Activated CD4-positive, alpha-beta memory T cell treated with anti-CD3 and anti-CD28 coated beads for 36 hours (primary cell): ENCODE measurements around the gene TCERG1L. TPM values are rescaled to one million over a fixed set of nuclear protein-coding genes. Genes with fewer than 3 reads are reported as not detected.

Experiments
- CTCF ChIA-PET: fragments of 350-600 bp; sonication (Branson Sonifier 250); formaldehyde crosslinking; loops from one replicate; lab custom pipeline; 2021; ENCODE audit warnings: antibody characterized with exemption, inconsistent platforms; lab: Charles Lee
- POLR2A ChIA-PET: fragments of 350-600 bp; sonication (Branson Sonifier 250); formaldehyde crosslinking; loops from one replicate; lab custom pipeline; 2021; ENCODE audit warnings: antibody characterized with exemption; lab: Charles Lee
- DNase-seq: peaks from one replicate; pipeline ENCODE4 v3.0.0-alpha.2; 2020
- H3K27ac Mint-ChIP-seq: one replicate; pipeline ENCODE4 v1.8.0; 2021; ENCODE audit warnings: mixed read lengths
- H3K27me3 Mint-ChIP-seq: one replicate; pipeline ENCODE4 v1.8.0; 2021; ENCODE audit warnings: mixed read lengths
- H3K36me3 Mint-ChIP-seq: one replicate; pipeline ENCODE4 v1.8.0; 2021; ENCODE audit warnings: mixed read lengths
- H3K4me1 Mint-ChIP-seq: one replicate; pipeline ENCODE4 v1.8.0; 2021; ENCODE audit warnings: low read depth, mixed read lengths
- H3K4me3 Mint-ChIP-seq: one replicate; pipeline ENCODE4 v1.8.0; 2021; ENCODE audit warnings: mild to moderate bottlenecking, mixed read lengths
- H3K9me3 Mint-ChIP-seq: one replicate; pipeline ENCODE4 v1.8.0; 2021; ENCODE audit warnings: mixed read lengths
- intact Hi-C: fragments of 100-400 bp; cut with micrococcal nuclease; formaldehyde crosslinking; loops from one replicate; pipeline ENCODE4 v1.15.1; 2023
- total RNA-seq, 2 experiments: library from RNA; stranded (reverse); gene quantifications; one replicate each; pipeline ENCODE4 v1.2.3, GENCODE V29; 2021

TCERG1L gene
- total RNA-seq, 2 experiments from 2014 or later, result not detected

DNA sequence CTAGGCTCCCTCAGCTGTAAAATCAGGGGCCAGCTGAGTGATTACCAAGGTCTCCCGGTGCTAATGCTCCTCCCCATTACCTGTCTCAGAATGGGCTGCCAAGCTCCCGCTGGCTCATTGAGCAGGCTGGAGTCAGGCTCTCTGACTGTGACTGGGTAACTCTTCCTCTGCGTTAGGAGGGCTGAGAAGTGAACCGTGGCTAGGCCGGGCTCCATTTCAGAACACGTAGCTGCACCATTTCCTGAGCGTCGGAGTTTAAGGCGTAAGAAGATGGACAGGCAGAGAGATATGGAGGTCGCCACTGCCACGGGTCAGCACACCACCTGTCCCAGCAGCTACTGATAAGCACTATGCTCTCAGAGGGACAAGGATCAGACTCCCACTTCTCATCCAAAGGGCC lies 250.3 kb downstream of the TCERG1L start:
- POLR2A ChIA-PET, result no interaction called here
- H3K27me3 Mint-ChIP-seq, result no peaks in the 10 kb centered on the region
- CTCF ChIA-PET, result no interaction called here
- no peak for DNase-seq
- peaks cover 13% of the 10 kb centered on the region for H3K9me3 Mint-ChIP-seq
- H3K27ac Mint-ChIP-seq, result no peak overlapping the region
- no peak overlapping the region for H3K4me3 Mint-ChIP-seq
- no peaks in the 10 kb centered on the region for H3K4me1 Mint-ChIP-seq
- H3K36me3 Mint-ChIP-seq, result no peaks in the 10 kb centered on the region
- intact Hi-C loops, result no loop called here

DNA sequence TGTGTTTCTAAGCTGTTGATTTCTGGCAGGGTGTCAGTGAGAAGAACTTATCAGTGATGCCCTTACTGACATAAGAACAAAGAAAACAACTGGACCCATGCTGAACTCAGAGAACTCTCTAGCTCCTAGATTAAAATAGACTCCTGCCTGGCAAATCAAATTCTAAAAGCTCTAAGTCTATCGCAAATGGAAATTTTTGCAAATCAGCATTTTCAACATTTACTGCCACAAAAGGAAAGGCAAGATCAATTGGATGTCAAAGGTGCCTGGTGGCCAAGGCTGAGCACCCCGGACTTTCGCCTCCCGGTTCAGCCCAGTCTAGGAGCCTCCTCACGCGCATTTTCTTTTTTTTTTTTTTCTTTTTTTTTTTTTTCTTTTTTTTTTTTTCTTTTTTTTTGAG lies 251.6 kb downstream of the TCERG1L start:
- CTCF ChIA-PET, result no interaction called here
- Mint-ChIP-seq H3K27ac (no peak overlapping the region), H3K27me3 (no peaks in the 10 kb centered on the region), H3K4me3 (no peak overlapping the region), H3K4me1 (no peaks in the 10 kb centered on the region), H3K36me3 (no peaks in the 10 kb centered on the region), H3K9me3 (peaks cover 13% of the 10 kb centered on the region)
- POLR2A ChIA-PET, result no interaction called here
- intact Hi-C loops, result no loop called here
- no peak for DNase-seq

DNA sequence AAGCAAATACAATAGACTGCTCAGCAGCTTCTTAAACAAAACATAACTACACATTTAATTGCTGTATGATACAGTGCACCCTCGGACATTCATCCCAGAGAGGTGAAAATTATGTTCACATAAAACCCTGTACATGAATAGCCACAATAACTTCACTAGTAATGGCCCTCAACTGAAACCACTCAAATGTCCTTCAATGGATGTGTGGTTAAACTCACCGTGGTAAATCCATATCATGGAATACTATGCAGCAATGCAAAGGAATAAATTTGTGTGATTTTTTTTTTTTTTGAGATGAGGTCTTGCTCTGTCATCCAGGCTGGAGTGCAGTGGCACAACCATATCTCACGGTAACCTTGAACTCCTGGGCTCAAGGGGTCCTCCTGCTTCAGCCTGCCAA lies 252.7 kb downstream of the TCERG1L start:
- intact Hi-C loops, result no loop called here
- no peaks in the 10 kb centered on the region for H3K36me3 Mint-ChIP-seq
- ChIA-PET POLR2A (no interaction called here), CTCF (no interaction called here)
- H3K4me1 Mint-ChIP-seq, result no peaks in the 10 kb centered on the region
- no peaks in the 10 kb centered on the region for H3K27me3 Mint-ChIP-seq
- peaks cover 13% of the 10 kb centered on the region for H3K9me3 Mint-ChIP-seq
- H3K4me3 Mint-ChIP-seq, result no peak overlapping the region
- DNase-seq, result no peak
- H3K27ac Mint-ChIP-seq, result no peak overlapping the region

DNA sequence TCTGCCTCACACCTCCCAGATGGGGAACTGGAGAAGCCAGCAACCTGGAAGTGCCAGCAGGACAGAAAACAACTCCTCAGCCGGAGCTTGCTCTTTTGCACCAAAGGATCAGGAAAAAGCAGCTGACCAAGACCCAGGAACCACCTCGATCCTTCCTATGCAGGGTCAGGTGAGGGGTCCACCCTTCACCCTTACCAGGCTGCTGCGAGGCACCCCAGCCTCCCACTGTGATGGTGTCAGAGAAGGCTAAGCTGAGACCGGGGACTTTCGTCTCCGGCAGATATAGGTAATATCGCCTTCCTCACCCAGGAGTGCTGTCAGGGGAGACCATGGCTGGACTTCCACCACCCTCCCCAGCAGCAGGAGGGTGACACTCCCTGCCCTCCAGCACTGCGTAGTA lies 254.7 kb downstream of the TCERG1L start:
- no peak for DNase-seq
- H3K4me3 Mint-ChIP-seq, result no peak overlapping the region
- H3K9me3 Mint-ChIP-seq, result peaks cover 13% of the 10 kb centered on the region
- ChIA-PET CTCF (no interaction called here), POLR2A (no interaction called here)
- H3K36me3 Mint-ChIP-seq, result no peaks in the 10 kb centered on the region
- H3K4me1 Mint-ChIP-seq, result no peaks in the 10 kb centered on the region
- H3K27ac Mint-ChIP-seq, result no peak overlapping the region
- no peaks in the 10 kb centered on the region for H3K27me3 Mint-ChIP-seq
- intact Hi-C loops, result no loop called here

DNA sequence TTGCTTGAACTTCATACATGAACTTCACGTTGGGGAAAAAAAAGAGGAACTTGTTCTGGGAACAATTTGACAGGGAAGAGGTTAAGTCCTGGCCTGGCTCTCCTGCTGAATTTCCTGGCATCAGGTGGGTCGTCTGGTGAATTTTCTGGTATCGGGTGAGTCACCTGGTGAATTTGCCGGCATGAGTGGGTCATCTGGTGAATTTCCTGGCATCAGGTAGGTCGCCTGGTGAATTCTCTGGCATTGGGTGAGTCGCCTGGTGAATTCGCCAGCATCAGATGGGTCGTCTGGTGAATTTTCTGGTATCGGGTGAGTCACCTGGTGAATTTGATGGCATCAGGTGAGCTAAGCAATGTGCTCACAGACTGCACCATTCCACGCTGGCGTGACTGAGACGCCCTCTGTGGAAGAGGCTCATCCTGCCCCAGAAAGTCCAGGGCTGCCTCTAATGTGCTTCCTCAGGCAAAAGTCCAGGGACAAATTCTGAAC lies 255.4 kb downstream of the TCERG1L start:
- Mint-ChIP-seq H3K36me3 (no peaks in the 10 kb centered on the region), H3K27ac (no peak overlapping the region), H3K9me3 (peaks cover 13% of the 10 kb centered on the region), H3K27me3 (no peaks in the 10 kb centered on the region), H3K4me1 (no peaks in the 10 kb centered on the region), H3K4me3 (no peak overlapping the region)
- ChIA-PET POLR2A (no interaction called here), CTCF (no interaction called here)
- intact Hi-C loops, result no loop called here
- no peak for DNase-seq

DNA sequence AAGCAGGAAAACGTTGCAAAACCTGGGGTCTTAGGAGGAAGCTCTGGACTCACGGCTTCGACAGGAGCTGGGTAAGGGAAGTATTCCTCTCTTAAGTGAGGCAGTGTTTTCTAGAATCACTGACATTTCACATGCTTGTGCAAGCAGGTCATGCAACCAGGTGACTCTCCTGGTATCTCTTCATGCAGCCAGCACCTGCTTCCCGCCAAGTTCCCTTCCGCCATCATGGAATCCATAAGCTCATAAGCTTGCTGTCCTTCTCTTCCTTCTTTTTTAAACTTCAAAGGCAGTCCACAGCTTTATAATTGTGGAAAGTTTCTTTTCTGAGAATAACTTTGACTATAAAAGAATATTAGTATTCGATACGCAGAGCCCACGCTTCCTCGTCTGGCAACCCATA lies 256.1 kb downstream of the TCERG1L start:
- POLR2A ChIA-PET, result no interaction called here
- CTCF ChIA-PET, result no interaction called here
- no peaks in the 10 kb centered on the region for H3K4me1 Mint-ChIP-seq

DNA sequence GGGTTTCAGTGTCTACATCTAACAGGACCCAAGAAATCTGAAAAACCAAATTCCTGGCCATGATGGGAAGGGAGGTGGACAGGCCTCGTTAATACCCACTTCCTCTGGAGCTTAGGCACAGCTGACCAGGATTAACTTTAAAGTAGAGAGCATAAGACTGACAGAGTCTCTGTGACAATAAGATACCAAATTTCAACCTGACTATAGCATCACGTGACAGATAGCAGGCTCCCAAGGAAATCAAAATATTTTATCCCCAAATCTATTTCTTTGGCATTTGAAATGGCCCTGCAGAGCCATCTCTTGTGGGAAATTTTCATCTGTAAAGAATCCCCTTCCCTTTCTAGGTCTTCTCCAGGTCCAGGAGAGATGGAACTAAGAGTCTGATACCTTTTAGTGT lies 258.3 kb downstream of the TCERG1L start:
- DNase-seq, result no peak
- Mint-ChIP-seq H3K4me3 (no peak overlapping the region), H3K9me3 (peaks cover 2% of the 10 kb centered on the region), H3K27me3 (no peaks in the 10 kb centered on the region), H3K4me1 (no peaks in the 10 kb centered on the region), H3K27ac (no peak overlapping the region), H3K36me3 (no peaks in the 10 kb centered on the region)
- CTCF ChIA-PET, result no interaction called here
- intact Hi-C loops, result no loop called here
- POLR2A ChIA-PET, result no interaction called here

More for the DNA sequence above, 256.1 kb downstream of the TCERG1L start:
- H3K27me3 Mint-ChIP-seq, result no peaks in the 10 kb centered on the region
- peaks cover 15% of the 10 kb centered on the region for H3K9me3 Mint-ChIP-seq
- H3K4me3 Mint-ChIP-seq, result no peak overlapping the region
- intact Hi-C loops, result no loop called here
- no peaks in the 10 kb centered on the region for H3K36me3 Mint-ChIP-seq
- no peak overlapping the region for H3K27ac Mint-ChIP-seq
- no peak for DNase-seq

DNA sequence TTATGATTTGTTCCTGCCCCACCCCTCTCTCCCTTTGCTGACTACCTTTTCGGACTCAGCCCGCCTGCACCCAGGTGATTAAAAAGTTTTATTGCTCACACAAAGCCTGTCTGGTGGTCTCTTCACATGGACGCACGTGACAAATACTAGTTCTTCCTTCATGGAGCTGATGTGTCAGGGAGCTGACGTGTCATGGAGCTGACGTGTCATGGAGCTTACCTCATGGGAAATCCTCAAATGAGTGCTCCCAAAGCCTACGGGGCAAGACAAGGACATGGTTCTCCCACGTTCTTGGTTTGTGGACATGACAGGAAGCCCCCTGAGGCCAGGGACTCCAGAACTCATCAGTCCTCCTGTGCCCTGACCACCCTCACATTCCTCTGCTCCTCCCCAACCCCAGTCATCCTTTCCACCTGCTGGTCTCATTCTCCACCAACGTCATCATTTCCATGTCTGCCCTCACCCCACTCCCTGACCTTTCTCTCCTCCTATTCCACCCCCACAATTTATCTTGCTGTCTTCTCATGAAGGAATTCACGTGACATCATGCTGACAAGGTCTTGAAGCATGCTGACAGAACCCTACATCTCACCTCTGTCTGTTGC lies 261.3 kb downstream of the TCERG1L start:
- POLR2A ChIA-PET, result no interaction called here
- H3K4me3 Mint-ChIP-seq, result no peak overlapping the region
- intact Hi-C loops, result no loop called here
- no peak for DNase-seq
- H3K9me3 Mint-ChIP-seq, result peaks cover 4% of the 10 kb centered on the region
- H3K36me3 Mint-ChIP-seq, result no peaks in the 10 kb centered on the region
- no peaks in the 10 kb centered on the region for H3K27me3 Mint-ChIP-seq
- CTCF ChIA-PET, result no interaction called here
- H3K4me1 Mint-ChIP-seq, result no peaks in the 10 kb centered on the region
- no peak overlapping the region for H3K27ac Mint-ChIP-seq

DNA sequence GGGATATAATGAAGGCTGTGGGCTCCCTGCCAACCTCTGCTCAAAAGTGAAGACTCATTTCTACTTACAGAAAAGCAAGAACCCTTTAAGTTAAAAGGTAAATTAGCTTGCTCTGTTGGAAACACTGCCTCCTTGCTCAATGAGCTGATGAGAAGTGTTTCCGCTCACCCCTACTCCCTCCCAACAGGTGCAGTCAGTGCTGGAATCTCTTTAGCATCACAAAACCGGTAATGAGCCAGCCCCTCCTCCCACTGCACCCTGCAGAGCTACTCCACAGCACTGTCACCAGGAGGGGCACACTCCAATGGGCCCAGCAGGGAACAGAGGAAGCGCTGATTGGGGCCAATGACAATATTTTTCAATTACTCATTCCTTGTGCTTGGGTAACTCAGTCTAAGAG lies 262.5 kb downstream of the TCERG1L start:
- intact Hi-C loops, result no loop called here
- Mint-ChIP-seq H3K27ac (no peak overlapping the region), H3K36me3 (no peaks in the 10 kb centered on the region), H3K27me3 (no peaks in the 10 kb centered on the region), H3K9me3 (peaks cover 4% of the 10 kb centered on the region), H3K4me1 (no peaks in the 10 kb centered on the region), H3K4me3 (no peak overlapping the region)
- ChIA-PET POLR2A (no interaction called here), CTCF (no interaction called here)
- no peak for DNase-seq

DNA sequence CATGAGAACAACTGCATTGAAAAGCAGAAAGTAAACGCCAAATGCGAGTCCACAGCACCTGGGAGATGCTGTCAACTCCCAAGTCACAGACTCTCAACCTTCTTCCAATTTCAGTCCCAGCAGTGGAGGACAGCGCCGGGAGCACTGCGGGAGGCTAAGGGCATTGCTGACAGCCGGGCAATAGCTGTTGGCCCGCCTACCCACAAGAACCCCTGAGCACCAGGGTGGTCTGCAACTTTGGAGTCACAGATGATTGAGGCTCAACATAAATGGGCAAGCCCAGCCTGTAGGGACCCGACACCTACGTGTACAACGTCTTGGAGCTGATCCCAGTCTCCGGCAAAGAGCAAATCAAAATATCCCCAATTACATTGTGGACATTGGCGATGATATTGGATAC lies 262.9 kb downstream of the TCERG1L start:
- H3K9me3 Mint-ChIP-seq, result peaks cover 4% of the 10 kb centered on the region
- no peaks in the 10 kb centered on the region for H3K27me3 Mint-ChIP-seq
- H3K4me3 Mint-ChIP-seq, result no peak overlapping the region
- ChIA-PET CTCF (no interaction called here), POLR2A (no interaction called here)
- intact Hi-C loops, result no loop called here
- DNase-seq, result no peak
- no peaks in the 10 kb centered on the region for H3K36me3 Mint-ChIP-seq
- H3K4me1 Mint-ChIP-seq, result no peaks in the 10 kb centered on the region
- H3K27ac Mint-ChIP-seq, result no peak overlapping the region

DNA sequence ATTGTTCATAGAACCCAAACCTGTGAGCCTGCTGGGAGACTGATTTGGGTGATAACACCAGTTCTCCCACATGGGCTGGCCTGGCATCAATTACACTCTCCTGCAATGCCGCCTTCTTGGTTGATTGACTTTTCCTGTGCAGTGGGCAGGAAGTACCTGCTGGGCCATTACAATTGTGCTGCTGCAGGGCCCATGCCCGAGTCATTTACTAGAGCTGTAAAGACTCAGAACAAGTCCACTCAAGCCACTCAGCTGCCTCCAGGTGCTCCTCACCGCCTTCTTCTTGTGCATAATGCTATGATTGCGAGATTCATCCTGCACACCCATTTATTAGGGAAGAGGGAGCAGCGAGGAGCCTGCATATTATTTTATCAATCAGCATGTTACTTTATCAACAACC lies 264.0 kb downstream of the TCERG1L start:
- intact Hi-C loops, result no loop called here
- no peaks in the 10 kb centered on the region for H3K27me3 Mint-ChIP-seq
- no peaks in the 10 kb centered on the region for H3K36me3 Mint-ChIP-seq
- CTCF ChIA-PET, result no interaction called here
- H3K9me3 Mint-ChIP-seq, result peaks cover 4% of the 10 kb centered on the region
- POLR2A ChIA-PET, result no interaction called here
- H3K27ac Mint-ChIP-seq, result no peak overlapping the region
- no peaks in the 10 kb centered on the region for H3K4me1 Mint-ChIP-seq
- DNase-seq, result no peak
- H3K4me3 Mint-ChIP-seq, result no peak overlapping the region

DNA sequence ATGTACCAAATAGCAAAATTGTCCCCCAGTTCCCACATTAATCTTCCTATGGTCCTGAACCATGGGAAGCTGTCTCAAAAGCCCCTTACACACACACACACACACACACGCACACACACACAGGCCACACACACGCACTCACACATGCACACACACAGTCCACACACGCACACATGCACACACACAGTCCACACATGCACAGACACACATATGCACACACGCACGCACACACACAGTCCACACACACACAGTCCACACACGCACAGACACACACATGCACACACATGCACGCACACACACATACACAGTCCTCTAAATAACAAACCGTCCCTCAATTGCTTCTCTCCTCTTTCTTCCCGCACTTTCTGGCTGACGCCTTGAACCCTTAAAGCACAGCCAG lies 265.3 kb downstream of the TCERG1L start:
- POLR2A ChIA-PET, result no interaction called here
- H3K27ac Mint-ChIP-seq, result no peak overlapping the region
- H3K27me3 Mint-ChIP-seq, result no peaks in the 10 kb centered on the region
- H3K36me3 Mint-ChIP-seq, result no peaks in the 10 kb centered on the region
- no peaks in the 10 kb centered on the region for H3K4me1 Mint-ChIP-seq
- CTCF ChIA-PET, result no interaction called here
- peaks cover 4% of the 10 kb centered on the region for H3K9me3 Mint-ChIP-seq
- intact Hi-C loops, result no loop called here
- H3K4me3 Mint-ChIP-seq, result no peak overlapping the region
- DNase-seq, result no peak

DNA sequence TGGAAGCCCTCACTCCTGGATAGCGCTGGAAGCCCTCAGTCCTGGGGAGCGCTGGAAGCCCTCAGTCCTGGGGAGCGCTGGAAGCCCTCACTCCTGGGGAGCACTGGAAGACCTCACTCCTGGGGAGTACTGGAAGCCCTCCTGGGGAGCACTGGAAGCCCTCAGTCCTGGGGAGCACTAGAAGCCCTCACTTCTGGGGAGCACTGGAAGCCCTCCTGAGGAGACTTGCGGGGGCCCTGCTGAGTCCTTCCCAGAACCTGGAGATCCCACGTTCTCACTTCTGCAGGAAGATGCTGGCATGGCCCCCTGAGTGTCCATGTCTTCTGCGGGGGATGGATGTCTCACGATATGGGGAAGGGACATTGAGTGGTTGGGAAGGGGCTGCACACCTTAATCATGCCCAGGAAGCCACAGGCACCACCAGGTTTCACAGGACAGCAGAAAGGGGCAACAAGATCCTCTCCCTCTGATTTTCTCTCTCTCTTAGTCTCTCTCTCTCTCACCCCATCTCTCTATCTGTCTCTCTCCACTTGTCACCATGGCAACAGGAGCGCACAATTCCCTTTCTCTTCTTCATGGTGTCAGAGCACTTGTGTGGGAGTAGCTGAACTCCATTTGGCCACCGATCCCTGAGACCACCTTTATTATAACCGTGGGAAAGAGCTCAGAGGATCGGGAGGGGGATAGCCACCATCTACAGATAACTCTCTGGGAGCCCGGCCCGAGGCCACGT lies 267.0 kb downstream of the TCERG1L start:
- Mint-ChIP-seq H3K27me3 (no peaks in the 10 kb centered on the region), H3K9me3 (peaks cover 2% of the 10 kb centered on the region), H3K27ac (no peak overlapping the region), H3K4me1 (no peaks in the 10 kb centered on the region), H3K4me3 (no peak overlapping the region), H3K36me3 (no peaks in the 10 kb centered on the region)
- POLR2A ChIA-PET, result no interaction called here
- DNase-seq, result no peak
- intact Hi-C loops, result no loop called here
- CTCF ChIA-PET, result no interaction called here
